SK-N-MC (cell line): ENCODE data around the gene P2RY12.
A peak's percentile ranks its signal among the peaks of the same experiment; 100 is the strongest.
"Not testable (repeated sequence)": the region's sequence is repeated elsewhere in the genome, so short reads cannot be mapped to it uniquely, and the experiment has no call there.

ENCODE experiments used
- DNase-seq: peaks from one replicate; pipeline ENCODE4 v3.0.0-alpha.2; 2011; ENCODE audit warnings: low read depth, low spot score
- H3K27ac ChIP-seq: fragments of 200-600 bp; sonication (generic); 2 replicates; pipeline ENCODE4 v1.5.1; 2016; ENCODE audit warnings: mixed run types
- H3K36me3 ChIP-seq: fragments of 200-600 bp; sonication (generic); 2 replicates; pipeline ENCODE4 v1.6.1; 2017; ENCODE audit warnings: antibody characterized with exemption, low read length, mixed read lengths; ENCODE audit not compliant: insufficient read depth
- H3K4me3 ChIP-seq: fragments of 200-600 bp; sonication (generic); 2 replicates; pipeline ENCODE4 v1.5.1; 2016
- H3K9ac ChIP-seq: fragments of 200-600 bp; sonication (generic); 2 replicates; pipeline ENCODE4 v1.8.0; 2017; ENCODE audit warnings: mixed run types, mixed read lengths; ENCODE audit not compliant: insufficient read length
- H3K9me3 ChIP-seq: fragments of 200-600 bp; sonication (generic); 2 replicates; pipeline ENCODE4 v1.6.1; 2017; ENCODE audit warnings: low read depth, mild to moderate bottlenecking, antibody characterized with exemption, low read length, moderate library complexity, mixed read lengths
- EZH2 ChIP-seq: fragments of 200-600 bp; sonication (generic); IDR thresholded peaks from one replicate; pipeline ENCODE4 v1.6.1; 2017; ENCODE audit warnings: antibody characterized with exemption
- FOXP2 ChIP-seq: optimal IDR thresholded peaks from 2 replicates; pipeline ENCODE3; 2011; ENCODE audit warnings: mild to moderate bottlenecking, moderate library complexity; ENCODE audit not compliant: insufficient read depth; ENCODE audit errors: extremely low read length, control extremely low read depth
- POLR2AphosphoS5 ChIP-seq: IDR thresholded peaks from 2 replicates; pipeline ENCODE4 v1.6.1; 2012; ENCODE audit warnings: mild to moderate bottlenecking, low read depth, low read length, borderline replicate concordance

P2RY12 gene

GRCh38 chr3:151400341-151400740 is 15.8 kb upstream of the P2RY12 start:
- Histone ChIP-seq H3K4me3 (no peak overlapping the region), H3K9ac (no peak overlapping the region), H3K9me3 (no peaks in the 10 kb centered on the region), H3K36me3 (no peaks in the 10 kb centered on the region), H3K27ac (no peak overlapping the region)
- no peak for DNase-seq
- no peak for TF ChIP-seq POLR2AphosphoS5
- no peak for TF ChIP-seq EZH2
- TF ChIP-seq FOXP2, result no peak

- Histone ChIP-seq H3K27ac (no peak overlapping the region), H3K9ac (no peak overlapping the region), H3K4me3 (no peak overlapping the region), H3K36me3 (no peaks in the 10 kb centered on the region), H3K9me3 (no peaks in the 10 kb centered on the region)
- no peak for TF ChIP-seq EZH2
- no peak for TF ChIP-seq POLR2AphosphoS5
- TF ChIP-seq FOXP2, result no peak
- DNase-seq, result no peak
Measured at GRCh38 chr3:151398895-151399294, 14.3 kb upstream of the P2RY12 start.

DNA sequence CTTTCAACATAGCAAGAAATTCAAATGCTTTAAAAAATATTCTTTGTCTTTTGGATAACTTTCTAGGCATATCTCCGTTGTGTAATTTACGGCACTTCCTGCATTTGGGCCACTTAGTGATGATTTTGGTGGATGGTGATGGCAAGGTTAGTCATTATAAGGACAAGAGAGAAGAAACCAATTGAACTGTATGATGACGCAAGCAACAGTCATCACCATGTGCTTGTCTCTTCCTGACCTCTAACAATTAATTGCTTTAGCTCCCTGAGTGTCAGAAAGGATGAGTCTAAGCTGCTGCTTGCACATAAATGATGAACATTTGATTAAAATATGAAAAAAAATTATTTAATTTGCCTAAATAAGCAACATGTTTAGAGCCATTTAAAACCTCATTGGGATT is 11.3 kb upstream of the P2RY12 start:
- Histone ChIP-seq H3K36me3 (no peaks in the 10 kb centered on the region), H3K27ac (no peak overlapping the region), H3K9ac (no peak overlapping the region), H3K9me3 (no peaks in the 10 kb centered on the region), H3K4me3 (no peak overlapping the region)
- DNase-seq, result no peak
- no peak for TF ChIP-seq POLR2AphosphoS5
- no peak for TF ChIP-seq FOXP2
- TF ChIP-seq EZH2, result no peak

- H3K36me3 ChIP-seq, result no peaks in the 10 kb centered on the region
- TF ChIP-seq FOXP2 (no peak), POLR2AphosphoS5 (no peak), EZH2 (no peak)
- H3K9ac ChIP-seq, result no peak overlapping the region
- DNase-seq, result no peak
- peak overlapping the region; percentile 61; the same call in 1 of the 2 replicates for H3K4me3 ChIP-seq
- H3K9me3 ChIP-seq, result no peaks in the 10 kb centered on the region
- peak overlapping the region; percentile 86; the same call in 1 of the 2 replicates for H3K27ac ChIP-seq
Measured at GRCh38 chr3:151394611-151395010, 10.1 kb upstream of the P2RY12 start.

- Histone ChIP-seq H3K4me3 (peak overlapping the region; percentile 61), H3K9me3 (no peaks in the 10 kb centered on the region), H3K9ac (no peak overlapping the region), H3K27ac (peak overlapping the region; percentile 86), H3K36me3 (no peaks in the 10 kb centered on the region)
- peak; percentile 38; the same call in 1 of the 2 replicates for TF ChIP-seq POLR2AphosphoS5
- no peak for TF ChIP-seq FOXP2
- TF ChIP-seq EZH2, result no peak
- peak; percentile 87 for DNase-seq
Measured at GRCh38 chr3:151393941-151394340, 9.4 kb upstream of the P2RY12 start.

DNA sequence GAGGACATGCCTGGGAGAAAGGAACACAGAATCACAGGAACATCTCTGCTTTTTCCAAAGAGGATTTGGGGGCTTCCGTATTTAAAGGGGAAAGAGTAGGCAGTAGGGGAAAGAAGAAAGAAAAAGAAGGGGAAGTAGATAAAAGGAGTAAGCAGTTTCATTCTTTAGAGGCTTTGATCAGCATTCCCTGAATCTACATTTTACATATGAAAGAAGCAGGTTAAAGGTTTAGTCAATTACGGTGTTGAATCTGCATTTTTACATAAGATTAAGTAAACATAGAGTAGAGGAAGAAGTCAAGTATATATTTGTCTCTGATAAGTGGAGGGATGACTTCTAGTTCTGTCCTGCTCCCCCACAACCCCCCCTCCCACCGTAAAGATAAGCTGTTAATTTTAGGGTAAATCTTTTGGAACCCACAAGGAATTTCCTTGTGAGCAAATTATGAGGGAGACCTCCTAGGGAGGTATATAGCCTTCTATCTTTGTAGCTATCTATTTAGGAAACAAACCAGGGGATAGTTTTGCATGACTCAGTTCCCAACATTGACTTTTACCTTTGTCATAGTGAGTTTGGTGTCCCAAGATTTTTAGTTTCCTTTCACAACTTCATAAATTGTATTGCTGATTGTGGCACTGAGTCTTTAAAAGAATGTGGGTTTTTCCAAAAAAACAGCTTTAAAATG is 8.7 kb upstream of the P2RY12 start:
- H3K4me3 ChIP-seq, result peak overlapping the region; percentile 61
- H3K9me3 ChIP-seq, result no peaks in the 10 kb centered on the region
- no peaks in the 10 kb centered on the region for H3K36me3 ChIP-seq
- DNase-seq, result no peak
- TF ChIP-seq FOXP2, result no peak
- H3K27ac ChIP-seq, result peak overlapping the region; percentile 86
- no peak overlapping the region for H3K9ac ChIP-seq

DNA sequence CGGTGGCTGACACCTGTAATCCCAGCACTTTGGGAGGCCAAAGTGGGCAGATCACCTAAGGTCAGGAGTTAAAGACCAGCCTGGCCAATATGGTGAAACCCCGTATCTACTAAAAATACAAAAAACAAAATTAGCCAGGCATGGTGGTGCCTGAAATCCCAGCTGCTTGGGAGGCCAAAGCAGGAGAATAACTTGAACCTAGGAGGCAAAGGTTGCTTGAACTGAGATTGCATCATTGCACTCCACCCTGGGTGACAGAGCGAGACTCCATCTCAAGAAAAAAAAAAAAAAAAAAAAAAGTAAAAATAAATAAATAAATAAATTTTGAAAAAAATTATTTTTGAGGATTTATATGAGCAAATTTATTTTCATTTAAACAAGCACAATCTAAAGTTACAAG is 7.6 kb upstream of the P2RY12 start:
- not testable (repeated sequence) for H3K9me3 ChIP-seq, DNase-seq, H3K36me3 ChIP-seq, H3K9ac ChIP-seq, H3K27ac ChIP-seq, H3K4me3 ChIP-seq

DNA sequence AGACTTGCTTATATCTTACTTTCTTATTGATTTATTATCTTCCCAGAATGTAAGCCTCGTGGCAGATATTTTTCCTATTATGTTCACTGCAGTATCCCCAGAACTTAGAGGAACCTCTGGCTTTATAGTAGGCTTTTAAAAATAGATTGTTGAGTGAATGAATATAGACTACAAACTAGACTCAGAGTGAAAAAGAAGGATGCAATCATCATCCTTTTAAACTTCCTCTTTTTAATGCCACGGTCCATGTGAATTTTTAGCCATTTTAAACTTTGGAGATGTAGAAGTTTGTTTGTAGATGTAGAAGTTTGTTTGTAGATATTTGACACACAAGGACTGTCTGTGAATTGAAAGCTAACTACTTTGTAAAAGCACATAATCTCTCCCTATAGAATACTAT is 7.2 kb upstream of the P2RY12 start:
- no peaks in the 10 kb centered on the region for H3K9me3 ChIP-seq
- H3K36me3 ChIP-seq, result no peaks in the 10 kb centered on the region
- H3K9ac ChIP-seq, result no peak overlapping the region
- H3K4me3 ChIP-seq, result no peak overlapping the region
- no peak overlapping the region for H3K27ac ChIP-seq
- no peak for DNase-seq
- TF ChIP-seq FOXP2 (no peak), POLR2AphosphoS5 (no peak), EZH2 (no peak)

GRCh38 chr3:151387842-151388241 is 3.3 kb upstream of the P2RY12 start:
- no peaks in the 10 kb centered on the region for H3K36me3 ChIP-seq
- H3K9ac ChIP-seq, result no peak overlapping the region
- no peak overlapping the region for H3K27ac ChIP-seq
- no peak for DNase-seq
- H3K9me3 ChIP-seq, result no peaks in the 10 kb centered on the region
- H3K4me3 ChIP-seq, result no peak overlapping the region
- TF ChIP-seq FOXP2 (no peak), EZH2 (no peak), POLR2AphosphoS5 (no peak)
